ENCODE results near the gene DTD1. TPM values are rescaled to one million over a fixed set of nuclear protein-coding genes. Genes with fewer than 3 reads are reported as not detected.

The DTD1 gene
- total and polyA plus RNA-seq, 2 of the 13 experiments (the other 11 are each of a cell fraction or from before 2014, with no cell fraction given), result 41.2 to 79.3 TPM

GRCh38 chr20:18793625-18794427 is 206.0 kb downstream of the DTD1 start (continued):
- TF ChIP-seq, protein P1, sequence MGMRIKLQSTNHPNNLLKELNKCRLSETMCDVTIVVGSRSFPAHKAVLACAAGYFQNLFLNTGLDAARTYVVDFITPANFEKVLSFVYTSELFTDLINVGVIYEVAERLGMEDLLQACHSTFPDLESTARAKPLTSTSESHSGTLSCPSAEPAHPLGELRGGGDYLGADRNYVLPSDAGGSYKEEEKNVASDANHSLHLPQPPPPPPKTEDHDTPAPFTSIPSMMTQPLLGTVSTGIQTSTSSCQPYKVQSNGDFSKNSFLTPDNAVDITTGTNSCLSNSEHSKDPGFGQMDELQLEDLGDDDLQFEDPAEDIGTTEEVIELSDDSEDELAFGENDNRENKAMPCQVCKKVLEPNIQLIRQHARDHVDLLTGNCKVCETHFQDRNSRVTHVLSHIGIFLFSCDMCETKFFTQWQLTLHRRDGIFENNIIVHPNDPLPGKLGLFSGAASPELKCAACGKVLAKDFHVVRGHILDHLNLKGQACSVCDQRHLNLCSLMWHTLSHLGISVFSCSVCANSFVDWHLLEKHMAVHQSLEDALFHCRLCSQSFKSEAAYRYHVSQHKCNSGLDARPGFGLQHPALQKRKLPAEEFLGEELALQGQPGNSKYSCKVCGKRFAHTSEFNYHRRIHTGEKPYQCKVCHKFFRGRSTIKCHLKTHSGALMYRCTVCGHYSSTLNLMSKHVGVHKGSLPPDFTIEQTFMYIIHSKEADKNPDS (CRISPR knock-in tag; IDR thresholded peaks at IDR 0.05), result no peak
- TF ChIP-seq FOXP4 (CRISPR knock-in tag; IDR thresholded peaks at IDR 0.05) (peak; percentile 75), ARID4A (CRISPR knock-in tag; IDR thresholded peaks at IDR 0.05; ENCODE audit: borderline replicate concordance) (peak; percentile 87), YEATS4 (CRISPR knock-in tag; IDR thresholded peaks at IDR 0.05; ENCODE audit: borderline replicate concordance) (peak; percentile 92), TFE3 (CRISPR knock-in tag; IDR thresholded peaks at IDR 0.05) (peak; percentile 95), THAP7 (CRISPR knock-in tag; IDR thresholded peaks at IDR 0.05) (peak; percentile 85; the same call in 1 of the 2 replicates), ATF2 (CRISPR knock-in tag; IDR thresholded peaks at IDR 0.05) (peak; percentile 85), ZNF333 (CRISPR knock-in tag; IDR thresholded peaks at IDR 0.05; ENCODE audit: borderline replicate concordance) (peak; percentile 96; the same call in 1 of the 2 replicates), NFKBIZ (CRISPR knock-in tag; IDR thresholded peaks at IDR 0.05) (peak; percentile 77), HDAC6 (IDR thresholded peaks at IDR 0.05; ENCODE audit: low read depth, low read length) (no peak), GABPA (IDR thresholded peaks at IDR 0.05; ENCODE audit: low read depth, low read length) (peak; percentile 98), GABPA (CRISPR knock-in tag; IDR thresholded peaks at IDR 0.05; ENCODE audit: low read depth) (peak; percentile 100), PHF21A (CRISPR knock-in tag; IDR thresholded peaks at IDR 0.05) (peak; percentile 75; the same call in 1 of the 2 replicates)
- TF ChIP-seq, protein P2, sequence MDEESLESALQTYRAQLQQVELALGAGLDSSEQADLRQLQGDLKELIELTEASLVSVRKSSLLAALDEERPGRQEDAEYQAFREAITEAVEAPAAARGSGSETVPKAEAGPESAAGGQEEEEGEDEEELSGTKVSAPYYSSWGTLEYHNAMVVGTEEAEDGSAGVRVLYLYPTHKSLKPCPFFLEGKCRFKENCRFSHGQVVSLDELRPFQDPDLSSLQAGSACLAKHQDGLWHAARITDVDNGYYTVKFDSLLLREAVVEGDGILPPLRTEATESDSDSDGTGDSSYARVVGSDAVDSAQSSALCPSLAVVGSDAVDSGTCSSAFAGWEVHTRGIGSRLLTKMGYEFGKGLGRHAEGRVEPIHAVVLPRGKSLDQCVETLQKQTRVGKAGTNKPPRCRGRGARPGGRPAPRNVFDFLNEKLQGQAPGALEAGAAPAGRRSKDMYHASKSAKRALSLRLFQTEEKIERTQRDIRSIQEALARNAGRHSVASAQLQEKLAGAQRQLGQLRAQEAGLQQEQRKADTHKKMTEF (CRISPR knock-in tag; IDR thresholded peaks at IDR 0.05), result peak; percentile 89
